NCI-H1048 (cell line): ENCODE measurements around the gene TIAM1.
"Not testable (repeated sequence)": the region's sequence is repeated elsewhere in the genome, so short reads cannot be mapped to it uniquely, and the experiment has no call there.

Experiments used
- DNase-seq: peaks from one replicate; lab custom pipeline; 2025; lab: John Stamatoyannopoulos, UW

TIAM1 gene

GRCh38 chr21:31252091-31252490 lies 92.0 kb downstream of the TIAM1 start:
- no peak for DNase-seq

- no peak for DNase-seq
These were observed 92.4 kb downstream of the TIAM1 start for GRCh38 chr21:31251686-31252085.

- no peak for DNase-seq
These were observed 95.5 kb downstream of the TIAM1 start for GRCh38 chr21:31248598-31248997.

GRCh38 chr21:31243611-31244010 lies 100.5 kb downstream of the TIAM1 start:
- DNase-seq, result no peak

GRCh38 chr21:31236528-31236927 lies 107.5 kb downstream of the TIAM1 start:
- DNase-seq, result no peak

GRCh38 chr21:31235671-31236450 lies 108.2 kb downstream of the TIAM1 start:
- no peak for DNase-seq

- no peak for DNase-seq
These were observed 109.1 kb downstream of the TIAM1 start for GRCh38 chr21:31234936-31235335.

GRCh38 chr21:31233711-31234110 lies 110.3 kb downstream of the TIAM1 start:
- no peak for DNase-seq

GRCh38 chr21:31232344-31232743 lies 111.7 kb downstream of the TIAM1 start:
- no peak for DNase-seq

GRCh38 chr21:31230937-31231336 lies 113.1 kb downstream of the TIAM1 start:
- DNase-seq, result no peak

- not testable (repeated sequence) for DNase-seq
These were observed 115.3 kb downstream of the TIAM1 start for GRCh38 chr21:31228723-31229122.

- DNase-seq, result no peak
These were observed 118.3 kb downstream of the TIAM1 start for GRCh38 chr21:31225713-31226112.

- DNase-seq, result no peak
These were observed 121.9 kb downstream of the TIAM1 start for GRCh38 chr21:31222142-31222541.

GRCh38 chr21:31221043-31221442 lies 123.0 kb downstream of the TIAM1 start:
- no peak for DNase-seq

- no peak for DNase-seq
These were observed 123.5 kb downstream of the TIAM1 start for GRCh38 chr21:31220575-31220974.

- DNase-seq, result no peak
These were observed 125.0 kb downstream of the TIAM1 start for GRCh38 chr21:31218830-31219608.

GRCh38 chr21:31216206-31216605 lies 127.9 kb downstream of the TIAM1 start:
- DNase-seq, result no peak

- DNase-seq, result no peak
These were observed 130.3 kb downstream of the TIAM1 start for GRCh38 chr21:31213787-31214186.

- no peak for DNase-seq
These were observed 132.2 kb downstream of the TIAM1 start for GRCh38 chr21:31211836-31212235.

GRCh38 chr21:31205412-31205811 lies 138.6 kb downstream of the TIAM1 start:
- DNase-seq, result no peak

GRCh38 chr21:31204801-31205200 lies 139.3 kb downstream of the TIAM1 start:
- DNase-seq, result no peak

- DNase-seq, result no peak
These were observed 140.5 kb downstream of the TIAM1 start for GRCh38 chr21:31203431-31204054.

- no peak for DNase-seq
These were observed 142.5 kb downstream of the TIAM1 start for GRCh38 chr21:31201548-31201947.
